ENCODE results near the gene LGALS9. TPM values are rescaled to one million over a fixed set of nuclear protein-coding genes. Genes with fewer than 3 reads are reported as not detected.
"Not testable (repeated sequence)": the region's sequence is repeated elsewhere in the genome, so short reads cannot be mapped to it uniquely, and the experiment has no call there.

LGALS9 gene
- polyA plus RNA-seq, 1 donor from 2014 or later = not detected

DNA sequence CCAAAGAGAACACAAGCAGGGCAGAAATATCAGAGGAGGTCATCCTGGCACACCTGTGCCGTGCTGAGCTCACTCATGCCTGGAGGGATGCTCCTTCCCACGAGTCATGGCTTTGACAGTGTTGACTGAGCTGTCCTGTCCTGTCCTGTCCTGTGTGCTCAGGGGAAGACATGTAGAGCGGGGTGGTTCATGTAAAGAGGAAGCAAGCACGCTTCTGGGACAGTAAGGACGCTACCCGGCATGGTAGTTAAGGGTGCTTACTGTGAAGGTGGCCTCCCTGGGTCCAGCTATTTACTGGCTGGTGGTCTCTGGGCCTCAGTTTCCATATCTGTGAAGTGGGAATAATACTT lies 398 bp downstream of the LGALS9 start:
- Histone ChIP-seq H3F3A (ENCODE audit: insufficient read depth, low read length, poor library complexity, severe bottlenecking) (no peaks in the 10 kb centered on the region), H3K9me3 (ENCODE audit: low read length) (no peaks in the 10 kb centered on the region), H2AFZ (ENCODE audit: low read depth, low read length) (no peak overlapping the region), H3K4me2 (ENCODE audit: low read length) (no peak overlapping the region), H3K9ac (ENCODE audit: low read length) (no peak overlapping the region), H4K20me1 (ENCODE audit: insufficient read depth) (no peaks in the 10 kb centered on the region), H3K27me3 (ENCODE audit: insufficient read depth, low read depth, low read length) (no peaks in the 10 kb centered on the region), H3K79me2 (replicated peaks; ENCODE audit: insufficient read depth, low read length) (no peaks in the 10 kb centered on the region), H3K4me3 (ENCODE audit: low read length) (no peak overlapping the region), H3K9me2 (ENCODE audit: insufficient read depth, low read length) (no peaks in the 10 kb centered on the region), H3K27ac (ENCODE audit: low read length) (no peak overlapping the region), H3K36me3 (ENCODE audit: insufficient read depth, low read length) (no peaks in the 10 kb centered on the region)
- TF ChIP-seq, protein P1, sequence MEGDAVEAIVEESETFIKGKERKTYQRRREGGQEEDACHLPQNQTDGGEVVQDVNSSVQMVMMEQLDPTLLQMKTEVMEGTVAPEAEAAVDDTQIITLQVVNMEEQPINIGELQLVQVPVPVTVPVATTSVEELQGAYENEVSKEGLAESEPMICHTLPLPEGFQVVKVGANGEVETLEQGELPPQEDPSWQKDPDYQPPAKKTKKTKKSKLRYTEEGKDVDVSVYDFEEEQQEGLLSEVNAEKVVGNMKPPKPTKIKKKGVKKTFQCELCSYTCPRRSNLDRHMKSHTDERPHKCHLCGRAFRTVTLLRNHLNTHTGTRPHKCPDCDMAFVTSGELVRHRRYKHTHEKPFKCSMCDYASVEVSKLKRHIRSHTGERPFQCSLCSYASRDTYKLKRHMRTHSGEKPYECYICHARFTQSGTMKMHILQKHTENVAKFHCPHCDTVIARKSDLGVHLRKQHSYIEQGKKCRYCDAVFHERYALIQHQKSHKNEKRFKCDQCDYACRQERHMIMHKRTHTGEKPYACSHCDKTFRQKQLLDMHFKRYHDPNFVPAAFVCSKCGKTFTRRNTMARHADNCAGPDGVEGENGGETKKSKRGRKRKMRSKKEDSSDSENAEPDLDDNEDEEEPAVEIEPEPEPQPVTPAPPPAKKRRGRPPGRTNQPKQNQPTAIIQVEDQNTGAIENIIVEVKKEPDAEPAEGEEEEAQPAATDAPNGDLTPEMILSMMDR (IDR thresholded peaks at IDR 0.05; ENCODE audit: poor library complexity, severe bottlenecking) = no peak
- TF ChIP-seq RAD21 (conservative IDR thresholded peaks at IDR 0.05) = no peak
- TF ChIP-seq EZH2 (IDR thresholded peaks at IDR 0.05; ENCODE audit: borderline replicate concordance, insufficient read depth, low read length, poor library complexity, severe bottlenecking) = no peak
- TF ChIP-seq SMC3 (conservative IDR thresholded peaks at IDR 0.05; ENCODE audit: poor library complexity) = no peak
- TF ChIP-seq EP300 (conservative IDR thresholded peaks at IDR 0.05; ENCODE audit: poor library complexity, severe bottlenecking) = no peak
- TF ChIP-seq TAF1 (IDR thresholded peaks at IDR 0.05; ENCODE audit: low read depth) = no peak
- no peak for TF ChIP-seq POLR2AphosphoS5 (IDR thresholded peaks at IDR 0.05)
- TF ChIP-seq MXI1 (conservative IDR thresholded peaks at IDR 0.05; ENCODE audit: poor library complexity, severe bottlenecking) = no peak
- TF ChIP-seq, protein P2, sequence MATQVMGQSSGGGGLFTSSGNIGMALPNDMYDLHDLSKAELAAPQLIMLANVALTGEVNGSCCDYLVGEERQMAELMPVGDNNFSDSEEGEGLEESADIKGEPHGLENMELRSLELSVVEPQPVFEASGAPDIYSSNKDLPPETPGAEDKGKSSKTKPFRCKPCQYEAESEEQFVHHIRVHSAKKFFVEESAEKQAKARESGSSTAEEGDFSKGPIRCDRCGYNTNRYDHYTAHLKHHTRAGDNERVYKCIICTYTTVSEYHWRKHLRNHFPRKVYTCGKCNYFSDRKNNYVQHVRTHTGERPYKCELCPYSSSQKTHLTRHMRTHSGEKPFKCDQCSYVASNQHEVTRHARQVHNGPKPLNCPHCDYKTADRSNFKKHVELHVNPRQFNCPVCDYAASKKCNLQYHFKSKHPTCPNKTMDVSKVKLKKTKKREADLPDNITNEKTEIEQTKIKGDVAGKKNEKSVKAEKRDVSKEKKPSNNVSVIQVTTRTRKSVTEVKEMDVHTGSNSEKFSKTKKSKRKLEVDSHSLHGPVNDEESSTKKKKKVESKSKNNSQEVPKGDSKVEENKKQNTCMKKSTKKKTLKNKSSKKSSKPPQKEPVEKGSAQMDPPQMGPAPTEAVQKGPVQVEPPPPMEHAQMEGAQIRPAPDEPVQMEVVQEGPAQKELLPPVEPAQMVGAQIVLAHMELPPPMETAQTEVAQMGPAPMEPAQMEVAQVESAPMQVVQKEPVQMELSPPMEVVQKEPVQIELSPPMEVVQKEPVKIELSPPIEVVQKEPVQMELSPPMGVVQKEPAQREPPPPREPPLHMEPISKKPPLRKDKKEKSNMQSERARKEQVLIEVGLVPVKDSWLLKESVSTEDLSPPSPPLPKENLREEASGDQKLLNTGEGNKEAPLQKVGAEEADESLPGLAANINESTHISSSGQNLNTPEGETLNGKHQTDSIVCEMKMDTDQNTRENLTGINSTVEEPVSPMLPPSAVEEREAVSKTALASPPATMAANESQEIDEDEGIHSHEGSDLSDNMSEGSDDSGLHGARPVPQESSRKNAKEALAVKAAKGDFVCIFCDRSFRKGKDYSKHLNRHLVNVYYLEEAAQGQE (IDR thresholded peaks at IDR 0.05; ENCODE audit: borderline replicate concordance) = no peak

DNA sequence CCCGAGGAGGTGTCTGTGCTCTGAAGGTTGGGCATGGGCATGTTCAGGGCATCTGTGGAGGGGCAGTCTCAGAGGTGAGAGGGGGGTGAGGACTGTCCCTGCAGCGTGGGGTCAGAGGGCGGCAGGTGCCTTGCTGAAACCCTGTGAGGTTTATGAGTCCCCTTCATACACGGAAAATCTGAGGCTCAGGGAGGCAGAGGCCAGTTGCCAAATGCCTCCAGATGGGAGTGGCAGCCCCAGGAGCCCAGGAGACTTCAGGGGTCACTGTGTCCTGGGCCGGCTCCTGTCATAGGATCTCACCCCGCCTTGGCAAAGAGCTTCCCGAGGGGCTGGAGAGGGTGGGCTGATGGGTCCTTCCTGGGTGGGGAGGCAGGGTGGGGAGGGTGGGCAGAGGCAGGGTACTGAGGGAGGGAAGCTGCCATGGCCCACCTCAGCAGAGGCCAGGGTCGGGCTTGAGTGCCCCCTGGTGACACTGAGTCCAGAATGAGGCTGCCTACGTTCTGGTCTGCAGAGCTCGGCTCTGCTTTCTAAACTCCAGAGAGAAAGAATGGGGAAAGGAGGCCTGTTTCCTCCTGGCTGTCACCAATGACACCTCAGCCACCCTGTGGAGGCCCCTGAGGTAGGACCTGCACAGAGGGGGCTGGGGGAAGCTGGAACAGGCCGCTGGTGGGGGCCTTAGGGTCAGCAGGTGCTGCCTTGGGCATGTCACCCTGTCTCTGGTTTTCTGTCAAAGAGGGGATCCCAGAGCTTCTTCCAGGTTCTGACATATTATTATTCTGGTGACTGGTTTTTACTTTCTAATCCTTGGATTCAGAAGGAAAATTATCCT lies 1.1 kb downstream of the LGALS9 start:
- Histone ChIP-seq H3K9ac (ENCODE audit: low read length) (no peak overlapping the region), H3K4me3 (ENCODE audit: low read length) (no peak overlapping the region), H3F3A (ENCODE audit: insufficient read depth, low read length, poor library complexity, severe bottlenecking) (no peaks in the 10 kb centered on the region), H2AFZ (ENCODE audit: low read depth, low read length) (no peak overlapping the region), H3K27me3 (ENCODE audit: insufficient read depth, low read depth, low read length) (no peaks in the 10 kb centered on the region), H4K20me1 (ENCODE audit: insufficient read depth) (no peaks in the 10 kb centered on the region), H3K27ac (ENCODE audit: low read length) (no peak overlapping the region), H3K79me2 (replicated peaks; ENCODE audit: insufficient read depth, low read length) (no peaks in the 10 kb centered on the region), H3K36me3 (ENCODE audit: insufficient read depth, low read length) (no peaks in the 10 kb centered on the region), H3K9me3 (ENCODE audit: low read length) (no peaks in the 10 kb centered on the region), H3K9me2 (ENCODE audit: insufficient read depth, low read length) (no peaks in the 10 kb centered on the region), H3K4me2 (ENCODE audit: low read length) (no peak overlapping the region)
- TF ChIP-seq, protein P2 (IDR thresholded peaks at IDR 0.05; ENCODE audit: borderline replicate concordance) = no peak
- no peak for TF ChIP-seq SMC3 (conservative IDR thresholded peaks at IDR 0.05; ENCODE audit: poor library complexity)
- no peak for TF ChIP-seq EZH2 (IDR thresholded peaks at IDR 0.05; ENCODE audit: borderline replicate concordance, insufficient read depth, low read length, poor library complexity, severe bottlenecking)
- TF ChIP-seq MXI1 (conservative IDR thresholded peaks at IDR 0.05; ENCODE audit: poor library complexity, severe bottlenecking) = no peak
- TF ChIP-seq, protein P1 (IDR thresholded peaks at IDR 0.05; ENCODE audit: poor library complexity, severe bottlenecking) = no peak
- TF ChIP-seq TAF1 (IDR thresholded peaks at IDR 0.05; ENCODE audit: low read depth) = no peak
- no peak for TF ChIP-seq RAD21 (conservative IDR thresholded peaks at IDR 0.05)
- TF ChIP-seq POLR2AphosphoS5 (IDR thresholded peaks at IDR 0.05) = no peak
- no peak for TF ChIP-seq EP300 (conservative IDR thresholded peaks at IDR 0.05; ENCODE audit: poor library complexity, severe bottlenecking)

DNA sequence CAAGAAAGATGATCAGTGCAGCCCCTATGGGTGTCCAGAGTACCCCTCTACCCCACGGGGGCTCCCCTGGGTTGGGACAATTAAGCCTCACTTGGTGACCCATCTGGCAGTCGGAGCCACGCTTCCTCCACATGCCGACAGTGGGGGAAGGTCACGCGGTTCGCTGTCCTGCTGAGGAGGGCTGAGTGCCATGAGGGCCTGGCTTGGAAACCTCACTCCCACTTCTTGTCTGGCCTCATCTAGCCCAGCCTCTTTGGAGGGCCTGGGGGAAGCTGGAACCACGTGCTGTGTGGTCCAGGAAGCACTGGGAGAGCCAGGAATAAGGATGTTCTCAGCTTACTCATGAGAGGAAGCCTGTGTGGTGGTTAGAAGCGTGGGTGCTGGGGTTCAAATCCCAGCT lies 1.8 kb downstream of the LGALS9 start:
- not testable (repeated sequence) for H4K20me1 ChIP-seq (ENCODE audit: insufficient read depth); H3K4me2 ChIP-seq (ENCODE audit: low read length); H3K36me3 ChIP-seq (ENCODE audit: insufficient read depth, low read length); H3K9me2 ChIP-seq (ENCODE audit: insufficient read depth, low read length); H3K9ac ChIP-seq (ENCODE audit: low read length); H3K27me3 ChIP-seq (ENCODE audit: insufficient read depth, low read depth, low read length); H3K27ac ChIP-seq (ENCODE audit: low read length); H3F3A ChIP-seq (ENCODE audit: insufficient read depth, low read length, poor library complexity, severe bottlenecking); H2AFZ ChIP-seq (ENCODE audit: low read depth, low read length); H3K4me3 ChIP-seq (ENCODE audit: low read length); H3K79me2 ChIP-seq (replicated peaks; ENCODE audit: insufficient read depth, low read length); H3K9me3 ChIP-seq (ENCODE audit: low read length)

All from neural cell (in vitro differentiated cells).